MM.1S (cell line): Measurements from ENCODE around the gene TLCD3A.

Experiments
- EZH2 ChIP-seq: fragments of 300-600 bp; sonication (generic); optimal IDR thresholded peaks from 2 replicates; pipeline ENCODE3; 2017; ENCODE audit warnings: low read depth, mild to moderate bottlenecking, antibody characterized with exemption, low read length, mixed read lengths
- TF ChIP-seq, protein P1 (sequence below): fragments of 300-600 bp; sonication (generic); IDR thresholded peaks from 2 replicates; pipeline ENCODE4 v1.5.1; 2016; ENCODE audit warnings: antibody characterized with exemption, low read length, mixed read lengths

DNA sequence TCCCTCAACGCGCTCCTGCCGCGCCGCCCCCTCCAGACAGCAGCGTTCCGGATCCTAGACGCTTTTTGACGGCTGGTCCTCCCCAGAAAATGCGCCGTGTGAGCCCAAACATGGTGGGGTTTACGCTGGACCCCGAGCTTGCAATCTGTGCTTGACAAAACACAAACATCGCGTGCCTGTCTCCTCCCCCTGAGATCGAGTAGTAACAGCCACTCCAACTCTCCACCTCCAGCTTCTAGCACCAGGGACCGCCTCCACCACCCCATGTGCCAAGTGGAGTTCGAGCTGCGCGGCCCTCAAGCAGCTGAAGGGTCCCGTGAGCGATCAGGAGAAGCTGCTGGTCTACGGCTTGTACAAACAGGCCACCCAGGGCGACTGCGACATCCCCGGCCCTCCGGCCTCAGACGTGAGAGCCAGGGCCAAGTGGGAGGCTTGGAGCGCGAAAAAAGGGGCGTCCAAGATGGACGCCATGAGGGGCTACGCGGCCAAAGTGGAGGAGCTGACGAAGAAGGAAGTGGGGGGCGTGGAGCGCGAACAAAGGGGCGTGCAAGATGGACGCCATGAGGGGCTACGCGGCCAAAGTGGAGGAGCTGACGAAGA lies 20.3 kb downstream of the TLCD3A start:
- TF ChIP-seq EZH2: no peak
- TF ChIP-seq, protein P1, sequence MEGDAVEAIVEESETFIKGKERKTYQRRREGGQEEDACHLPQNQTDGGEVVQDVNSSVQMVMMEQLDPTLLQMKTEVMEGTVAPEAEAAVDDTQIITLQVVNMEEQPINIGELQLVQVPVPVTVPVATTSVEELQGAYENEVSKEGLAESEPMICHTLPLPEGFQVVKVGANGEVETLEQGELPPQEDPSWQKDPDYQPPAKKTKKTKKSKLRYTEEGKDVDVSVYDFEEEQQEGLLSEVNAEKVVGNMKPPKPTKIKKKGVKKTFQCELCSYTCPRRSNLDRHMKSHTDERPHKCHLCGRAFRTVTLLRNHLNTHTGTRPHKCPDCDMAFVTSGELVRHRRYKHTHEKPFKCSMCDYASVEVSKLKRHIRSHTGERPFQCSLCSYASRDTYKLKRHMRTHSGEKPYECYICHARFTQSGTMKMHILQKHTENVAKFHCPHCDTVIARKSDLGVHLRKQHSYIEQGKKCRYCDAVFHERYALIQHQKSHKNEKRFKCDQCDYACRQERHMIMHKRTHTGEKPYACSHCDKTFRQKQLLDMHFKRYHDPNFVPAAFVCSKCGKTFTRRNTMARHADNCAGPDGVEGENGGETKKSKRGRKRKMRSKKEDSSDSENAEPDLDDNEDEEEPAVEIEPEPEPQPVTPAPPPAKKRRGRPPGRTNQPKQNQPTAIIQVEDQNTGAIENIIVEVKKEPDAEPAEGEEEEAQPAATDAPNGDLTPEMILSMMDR: no peak
